Endodermal cell (in vitro differentiated cells): ENCODE measurements around the gene COL6A3. TPM values are rescaled to one million over a fixed set of nuclear protein-coding genes. Genes with fewer than 3 reads are reported as not detected.

ENCODE experiments used
- DNase-seq: peaks from one replicate; pipeline ENCODE4 v3.0.0-alpha.2; 2017
- H3K27ac ChIP-seq: 2 replicates; pipeline ENCODE4 v1.5.1; 2013; ENCODE audit warnings: mild to moderate bottlenecking, low read depth, low read length, moderate library complexity
- H3K27me3 ChIP-seq: 2 replicates; pipeline ENCODE4 v1.6.1; 2013; ENCODE audit warnings: mild to moderate bottlenecking, low read length, moderate library complexity; ENCODE audit not compliant: insufficient read depth, control insufficient read depth, poor library complexity, severe bottlenecking
- H3K36me3 ChIP-seq: 2 replicates; pipeline ENCODE4 v1.7.0; 2013; ENCODE audit warnings: mild to moderate bottlenecking, low read length, moderate library complexity; ENCODE audit not compliant: control insufficient read depth, insufficient read depth
- H3K4me1 ChIP-seq: one replicate; pipeline ENCODE4 v1.7.0; 2013; ENCODE audit warnings: low read length; ENCODE audit not compliant: control insufficient read depth, insufficient read depth
- H3K4me3 ChIP-seq: 2 replicates; pipeline ENCODE4 v1.5.1; 2013; ENCODE audit warnings: mild to moderate bottlenecking, low read length, moderate library complexity
- H3K9ac ChIP-seq: 2 replicates; pipeline ENCODE4 v1.6.1; 2013; ENCODE audit warnings: mild to moderate bottlenecking, low read length, moderate library complexity; ENCODE audit not compliant: poor library complexity, severe bottlenecking; ENCODE audit errors: extremely low read depth
- H3K9me3 ChIP-seq: 2 replicates; pipeline ENCODE4 v1.6.1; 2013; ENCODE audit warnings: mild to moderate bottlenecking, low read length, moderate library complexity; ENCODE audit not compliant: control insufficient read depth
- H3K27ac Mint-ChIP-seq: 2 replicates; pipeline ENCODE4 v1.8.0; 2020; ENCODE audit warnings: mixed read lengths
- H3K27me3 Mint-ChIP-seq: 2 replicates; pipeline ENCODE4 v1.8.0; 2021; ENCODE audit warnings: mild to moderate bottlenecking, mixed read lengths; ENCODE audit not compliant: insufficient read depth
- H3K36me3 Mint-ChIP-seq: 2 replicates; pipeline ENCODE4 v1.8.0; 2020; ENCODE audit warnings: low read depth, mixed read lengths
- H3K4me1 Mint-ChIP-seq: 2 replicates; pipeline ENCODE4 v1.8.0; 2020; ENCODE audit warnings: mixed read lengths
- H3K4me3 Mint-ChIP-seq: 2 replicates; pipeline ENCODE4 v1.8.0; 2020; ENCODE audit warnings: mild to moderate bottlenecking, moderate library complexity, mixed read lengths
- H3K9me3 Mint-ChIP-seq: 2 replicates; pipeline ENCODE4 v1.8.0; 2020; ENCODE audit warnings: mild to moderate bottlenecking, mixed read lengths
- WGBS, 2 experiments: methylation state at CpG; one replicate each; pipeline versions ENCODE4 v1.1.5 to v1.1.7; 2013; ENCODE audit warnings: missing lambda C conversion rate in 2 of 2, mixed read lengths in 1 of 2; ENCODE audit not compliant: insufficient coverage in 1 of 2, insufficient read length in 1 of 2; 5-methylcytosine and 5-hydroxymethylcytosine counted together
- total RNA-seq, 2 donors: library from RNA; stranded (reverse); fragmentation: NEBNext Ultra II Directional in 1 of 2; extraction: Animal tissue kit (Norgen Biotek cat#: 25700) in 1 of 2; gene quantifications; 2 replicates in 1 of 2; 3 replicates in 1 of 2; pipeline ENCODE4 v1.2.1, GENCODE V29; 2021
- TF ChIP-seq, protein P1 (sequence below): fragments of 200-600 bp; sonication (generic); conservative IDR thresholded peaks from 2 replicates; pipeline ENCODE4 v1.5.0; 2021; ENCODE audit warnings: antibody characterized with exemption, mild to moderate bottlenecking

The COL6A3 gene
- total RNA-seq, 2 donors from 2014 or later = 0.40 to 1.2 TPM

DNA sequence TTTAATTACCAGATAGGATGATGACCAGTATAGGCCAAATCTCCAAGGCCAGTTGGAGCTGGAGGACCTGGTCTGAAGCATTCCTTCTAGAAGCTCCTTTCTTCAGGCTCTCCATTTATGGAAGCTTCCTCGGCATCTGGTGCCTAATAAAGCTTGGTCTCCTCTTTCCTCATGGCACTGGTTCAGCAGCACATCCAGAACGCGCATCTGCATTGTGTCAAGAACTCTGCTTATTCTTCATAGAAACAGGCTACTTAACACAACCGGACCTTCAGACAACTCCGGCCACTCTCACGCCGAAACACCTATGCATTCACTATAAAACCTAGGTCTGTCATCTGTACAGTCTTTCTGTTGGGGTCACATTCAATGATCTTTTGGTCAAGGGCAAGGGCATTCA lies 99.8 kb downstream of the COL6A3 start:
- Histone ChIP-seq H3K9me3 (no peaks in the 10 kb centered on the region), H3K27ac (no peak overlapping the region), H3K9ac (no peak overlapping the region), H3K27me3 (no peaks in the 10 kb centered on the region), H3K36me3 (no peaks in the 10 kb centered on the region), H3K4me1 (peaks cover 8% of the 10 kb centered on the region), H3K4me3 (no peak overlapping the region)
- no peak for DNase-seq
- 95% methylated on average over 7 of the region's 7 CpGs for WGBS, 2 experiments
- Mint-ChIP-seq H3K27ac (no peak overlapping the region), H3K9me3 (no peaks in the 10 kb centered on the region), H3K27me3 (peaks cover 23% of the 10 kb centered on the region), H3K4me1 (peaks cover 11% of the 10 kb centered on the region), H3K36me3 (no peaks in the 10 kb centered on the region), H3K4me3 (no peak overlapping the region)
- TF ChIP-seq, protein P1, sequence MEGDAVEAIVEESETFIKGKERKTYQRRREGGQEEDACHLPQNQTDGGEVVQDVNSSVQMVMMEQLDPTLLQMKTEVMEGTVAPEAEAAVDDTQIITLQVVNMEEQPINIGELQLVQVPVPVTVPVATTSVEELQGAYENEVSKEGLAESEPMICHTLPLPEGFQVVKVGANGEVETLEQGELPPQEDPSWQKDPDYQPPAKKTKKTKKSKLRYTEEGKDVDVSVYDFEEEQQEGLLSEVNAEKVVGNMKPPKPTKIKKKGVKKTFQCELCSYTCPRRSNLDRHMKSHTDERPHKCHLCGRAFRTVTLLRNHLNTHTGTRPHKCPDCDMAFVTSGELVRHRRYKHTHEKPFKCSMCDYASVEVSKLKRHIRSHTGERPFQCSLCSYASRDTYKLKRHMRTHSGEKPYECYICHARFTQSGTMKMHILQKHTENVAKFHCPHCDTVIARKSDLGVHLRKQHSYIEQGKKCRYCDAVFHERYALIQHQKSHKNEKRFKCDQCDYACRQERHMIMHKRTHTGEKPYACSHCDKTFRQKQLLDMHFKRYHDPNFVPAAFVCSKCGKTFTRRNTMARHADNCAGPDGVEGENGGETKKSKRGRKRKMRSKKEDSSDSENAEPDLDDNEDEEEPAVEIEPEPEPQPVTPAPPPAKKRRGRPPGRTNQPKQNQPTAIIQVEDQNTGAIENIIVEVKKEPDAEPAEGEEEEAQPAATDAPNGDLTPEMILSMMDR = no peak

DNA sequence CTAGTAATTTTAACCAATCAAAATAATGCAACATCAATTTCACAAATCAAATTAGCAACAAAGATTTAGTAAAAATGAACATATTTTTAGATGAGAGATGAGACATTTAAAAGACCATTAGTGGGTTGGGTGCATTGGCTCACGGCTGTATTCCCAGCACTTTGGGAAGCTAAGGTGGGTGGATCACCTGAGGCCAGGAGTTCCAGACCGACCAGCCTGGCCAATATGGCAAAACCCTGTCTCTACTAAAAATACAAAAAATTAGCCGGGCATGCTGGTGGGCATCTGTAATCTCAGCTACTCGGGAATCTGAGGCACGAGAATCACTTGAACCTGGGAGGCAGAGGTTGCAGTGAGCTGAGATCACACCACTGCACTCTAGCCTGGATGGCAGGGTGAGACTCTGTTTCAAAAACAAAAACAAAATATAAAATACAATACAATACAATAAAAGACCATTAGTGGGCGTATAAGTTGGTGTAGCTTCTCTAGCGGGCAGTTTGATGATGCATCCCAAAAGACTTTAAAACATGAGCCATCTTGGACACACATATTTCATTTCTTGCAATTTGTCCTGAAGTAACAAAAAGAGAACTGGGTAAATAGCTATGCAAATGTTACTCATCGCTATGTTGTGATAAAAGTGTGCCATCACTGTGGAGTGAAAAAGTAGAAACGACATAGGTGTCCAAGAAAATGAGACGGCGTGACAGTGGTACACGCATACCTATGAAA lies 101.8 kb downstream of the COL6A3 start:
- H3K9me3 Mint-ChIP-seq = no peaks in the 10 kb centered on the region
- no peak overlapping the region for H3K4me3 Mint-ChIP-seq
- H3K27ac Mint-ChIP-seq = no peak overlapping the region
- H3K27me3 ChIP-seq = no peaks in the 10 kb centered on the region
- no peak overlapping the region for H3K4me3 ChIP-seq
- TF ChIP-seq, protein P1 = no peak
- WGBS, 2 experiments = 95 to 98% methylated on average over 8 to 11 of the region's 12 CpGs
- peaks cover 13% of the 10 kb centered on the region for H3K27me3 Mint-ChIP-seq
- no peaks in the 10 kb centered on the region for H3K9me3 ChIP-seq
- H3K4me1 ChIP-seq = peaks cover 8% of the 10 kb centered on the region
- H3K36me3 Mint-ChIP-seq = no peaks in the 10 kb centered on the region
- no peak for DNase-seq
- no peak overlapping the region for H3K9ac ChIP-seq
- H3K36me3 ChIP-seq = no peaks in the 10 kb centered on the region
- peaks cover 11% of the 10 kb centered on the region for H3K4me1 Mint-ChIP-seq
- H3K27ac ChIP-seq = no peak overlapping the region

- Histone ChIP-seq H3K27ac (peak overlapping the region; percentile 17), H3K27me3 (no peaks in the 10 kb centered on the region), H3K9me3 (no peaks in the 10 kb centered on the region), H3K36me3 (no peaks in the 10 kb centered on the region), H3K4me1 (peaks cover 5% of the 10 kb centered on the region), H3K9ac (no peak overlapping the region), H3K4me3 (no peak overlapping the region)
- Mint-ChIP-seq H3K27me3 (peaks cover 13% of the 10 kb centered on the region), H3K4me3 (no peak overlapping the region), H3K36me3 (no peaks in the 10 kb centered on the region), H3K27ac (no peak overlapping the region), H3K4me1 (peaks cover 7% of the 10 kb centered on the region), H3K9me3 (no peaks in the 10 kb centered on the region)
- WGBS, 2 experiments = 90 to 97% methylated on average over 11 to 14 of the region's 14 CpGs
- TF ChIP-seq, protein P1 = peak; percentile 25
- DNase-seq = no peak
These were observed 103.3 kb downstream of the COL6A3 start for GRCh38 chr2:237310515-237311114.
